Measurements from ENCODE around the gene PTPRT. TPM values are rescaled to one million over a fixed set of nuclear protein-coding genes. Genes with fewer than 3 reads are reported as not detected.
A peak's percentile ranks its signal among the peaks of the same experiment; 100 is the strongest.

PTPRT gene
- total and polyA plus RNA-seq, 11 donors = 0.04 to 2.5 (median 0.25) TPM; not detected in 2

DNA sequence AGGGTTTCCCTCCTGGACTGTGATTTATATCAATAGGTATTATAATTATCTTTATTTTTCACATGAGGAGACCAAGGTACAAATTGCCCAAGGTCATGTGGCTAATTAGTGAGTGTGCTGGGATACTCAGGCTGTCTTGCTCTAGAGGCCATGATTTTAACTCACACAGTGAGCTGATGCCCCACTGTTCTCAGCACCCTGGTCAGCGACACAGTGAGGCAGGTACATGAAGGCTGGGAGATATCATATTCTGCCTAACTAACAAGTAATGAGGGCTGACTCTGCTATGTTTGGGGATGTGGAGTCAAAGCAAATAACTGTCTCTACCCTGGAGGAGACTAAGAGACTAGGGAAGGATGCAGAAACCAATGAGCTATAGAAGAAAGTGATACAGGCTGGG is 501.1 kb downstream of the PTPRT start:
- Histone ChIP-seq H3K4me1 (no peaks in the 10 kb centered on the region), H3K36me3 (no peaks in the 10 kb centered on the region), H3K4me3 (no peak overlapping the region), H3K27me3 (no peaks in the 10 kb centered on the region), H3K27ac (no peak overlapping the region), H3K9me3 (peaks cover 0 to 18% (median 0%) of the 10 kb centered on the region in 12 donors)
- ATAC-seq (no peak), DNase-seq (no peak)
- intact Hi-C loops (cut with DNase I) = no loop called here
- 37 to 58% (median 47%) methylated on average over 1 of the region's 1 CpG for WGBS, 4 donors
- no peak for TF ChIP-seq CTCF (IDR thresholded peaks at IDR 0.05)
- TF ChIP-seq POLR2A (IDR thresholded peaks at IDR 0.05) = no peak

- Histone ChIP-seq H3K36me3 (no peaks in the 10 kb centered on the region), H3K4me1 (no peaks in the 10 kb centered on the region), H3K27me3 (no peaks in the 10 kb centered on the region), H3K9me3 (no peaks in the 10 kb centered on the region), H3K27ac (no peak overlapping the region), H3K4me3 (no peak overlapping the region)
- intact Hi-C loops (cut with DNase I) = no loop called here
- ATAC-seq (no peak), DNase-seq (no peak)
- TF ChIP-seq CTCF (IDR thresholded peaks at IDR 0.05) (no peak), POLR2A (IDR thresholded peaks at IDR 0.05) (no peak)
- 91 to 100% (median 94%) methylated on average over 2 of the region's 2 CpGs for WGBS, 4 donors
Observed at GRCh38 chr20:42686057-42686456, 503.6 kb downstream of the PTPRT start.

DNA sequence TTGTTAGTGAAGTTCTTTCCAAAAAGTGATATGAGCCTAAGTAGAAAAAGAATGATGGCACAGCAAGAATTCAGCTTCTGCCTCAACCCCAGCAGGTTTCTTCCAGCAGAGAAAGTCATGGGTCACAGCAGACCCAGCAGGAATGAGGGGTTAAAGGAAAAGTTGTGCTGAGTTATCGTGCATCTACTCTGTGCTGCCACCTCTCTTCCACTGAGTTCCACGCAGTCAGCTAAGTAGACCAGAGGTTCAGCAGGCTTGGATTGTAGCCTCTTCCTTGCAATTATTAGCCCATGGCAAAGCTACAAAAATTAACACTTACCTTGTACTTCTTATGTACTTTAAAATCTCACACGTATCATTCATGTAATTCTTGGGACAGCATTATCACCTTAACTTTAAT is 510.8 kb downstream of the PTPRT start:
- Histone ChIP-seq H3K27ac (no peak overlapping the region), H3K4me3 (no peak overlapping the region), H3K27me3 (peaks cover 0 to 5% (median 0%) of the 10 kb centered on the region in 9 donors), H3K9me3 (peaks cover 0 to 4% (median 0%) of the 10 kb centered on the region in 12 donors), H3K36me3 (no peaks in the 10 kb centered on the region), H3K4me1 (no peaks in the 10 kb centered on the region)
- no peak for ATAC-seq
- TF ChIP-seq CTCF (IDR thresholded peaks at IDR 0.05) = peak in 7 of 12 donors; percentile 8 to 33 (median 21)
- TF ChIP-seq POLR2A (IDR thresholded peaks at IDR 0.05) = no peak
- no peak for DNase-seq
- intact Hi-C loops (cut with DNase I) = no loop called here
- WGBS, 4 donors = 30 to 46% (median 37%) methylated on average over 3 of the region's 3 CpGs

DNA sequence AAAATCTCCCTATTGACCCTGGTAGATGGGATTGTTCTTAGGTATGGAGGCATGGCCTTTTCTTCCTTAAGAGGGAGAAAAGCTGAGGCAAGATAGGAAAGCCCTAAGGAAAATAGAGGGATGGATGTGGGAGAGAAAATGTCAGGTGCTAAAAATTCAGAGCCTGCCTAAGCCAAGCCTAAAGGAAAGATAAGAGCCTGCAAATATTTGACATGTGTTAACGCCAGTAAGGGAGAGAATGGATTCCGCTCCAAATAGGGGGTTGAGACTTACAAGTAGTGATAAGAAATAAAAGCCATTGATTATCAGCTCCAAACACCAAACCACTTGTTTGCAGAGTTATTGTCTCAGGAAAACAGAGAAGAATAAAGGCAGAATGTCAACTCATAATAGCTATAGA is 533.6 kb downstream of the PTPRT start:
- DNase-seq (no peak), ATAC-seq (no peak)
- intact Hi-C loops (cut with DNase I) = no loop called here
- no peaks in the 10 kb centered on the region for H3K36me3 ChIP-seq
- no peak overlapping the region for H3K4me3 ChIP-seq
- 22 to 51% (median 38%) methylated on average over 2 of the region's 2 CpGs for WGBS, 4 donors
- no peak for TF ChIP-seq CTCF (IDR thresholded peaks at IDR 0.05)
- TF ChIP-seq POLR2A (IDR thresholded peaks at IDR 0.05) = no peak
- no peaks in the 10 kb centered on the region for H3K9me3 ChIP-seq
- H3K27me3 ChIP-seq = peaks cover 0 to 8% (median 0%) of the 10 kb centered on the region in 9 donors
- no peaks in the 10 kb centered on the region for H3K4me1 ChIP-seq
- H3K27ac ChIP-seq = no peak overlapping the region
